GM21825 (cell line): ENCODE measurements around the gene YBEY.

ENCODE experiments used
- ATAC-seq: cut with Tn5 transposase; IDR thresholded peaks from one replicate; pipeline ENCODE4 v1.9.1; 2021; ENCODE audit warnings: mild to moderate bottlenecking, moderate library complexity; ENCODE audit not compliant: unreplicated experiment

YBEY gene

DNA sequence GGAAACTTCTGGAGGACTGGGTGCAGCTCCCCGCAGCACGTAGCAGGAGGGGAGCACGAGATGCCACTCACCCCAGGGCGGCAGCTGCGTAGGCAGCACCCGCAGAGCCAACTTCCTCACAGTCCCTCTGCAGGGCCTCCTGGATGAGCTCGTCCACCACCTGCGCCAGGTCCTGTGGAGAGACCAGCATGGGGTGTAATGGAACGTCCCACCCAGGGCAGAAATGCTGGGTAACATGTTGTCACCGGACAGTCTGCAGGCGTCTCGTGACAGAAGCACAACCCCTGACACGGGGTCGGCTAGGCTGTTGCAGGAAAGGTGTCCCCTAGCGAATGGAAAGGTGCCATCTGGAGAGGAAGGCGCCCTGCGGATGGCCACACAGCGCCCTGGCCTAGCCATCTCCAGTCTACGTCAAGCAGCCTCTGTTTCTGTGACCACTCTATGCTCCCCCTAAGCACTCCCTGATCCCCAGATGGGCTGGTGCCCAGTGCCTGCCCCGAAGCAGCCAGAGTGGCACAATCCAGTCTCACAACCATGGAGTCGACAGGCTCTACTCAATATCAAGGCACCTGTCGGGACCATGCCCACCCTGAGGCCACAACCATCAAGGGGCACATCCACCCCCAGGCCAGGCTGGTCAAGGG lies 22.0 kb upstream of the YBEY start:
- no peak for ATAC-seq

DNA sequence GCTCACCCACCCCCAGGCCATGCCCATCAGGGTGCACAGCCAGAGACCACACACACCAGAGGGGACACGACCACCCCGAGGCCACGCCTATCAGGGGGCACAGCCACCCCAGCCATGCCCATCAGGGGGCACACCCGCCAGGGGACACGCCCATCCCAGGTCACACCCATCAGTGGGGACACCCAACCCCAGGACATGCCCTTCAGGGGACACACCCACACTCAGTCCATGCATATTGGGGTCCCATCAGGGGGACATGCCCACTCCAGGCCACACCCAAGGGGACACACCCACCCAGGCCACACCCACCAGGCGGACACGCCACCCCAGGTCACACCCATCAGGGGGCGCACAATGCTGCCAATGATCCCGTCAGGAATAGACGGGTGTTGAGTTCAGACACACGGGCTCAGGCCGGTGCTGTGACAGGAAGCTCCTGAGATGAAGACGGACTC lies 21.4 kb upstream of the YBEY start:
- ATAC-seq: no peak

DNA sequence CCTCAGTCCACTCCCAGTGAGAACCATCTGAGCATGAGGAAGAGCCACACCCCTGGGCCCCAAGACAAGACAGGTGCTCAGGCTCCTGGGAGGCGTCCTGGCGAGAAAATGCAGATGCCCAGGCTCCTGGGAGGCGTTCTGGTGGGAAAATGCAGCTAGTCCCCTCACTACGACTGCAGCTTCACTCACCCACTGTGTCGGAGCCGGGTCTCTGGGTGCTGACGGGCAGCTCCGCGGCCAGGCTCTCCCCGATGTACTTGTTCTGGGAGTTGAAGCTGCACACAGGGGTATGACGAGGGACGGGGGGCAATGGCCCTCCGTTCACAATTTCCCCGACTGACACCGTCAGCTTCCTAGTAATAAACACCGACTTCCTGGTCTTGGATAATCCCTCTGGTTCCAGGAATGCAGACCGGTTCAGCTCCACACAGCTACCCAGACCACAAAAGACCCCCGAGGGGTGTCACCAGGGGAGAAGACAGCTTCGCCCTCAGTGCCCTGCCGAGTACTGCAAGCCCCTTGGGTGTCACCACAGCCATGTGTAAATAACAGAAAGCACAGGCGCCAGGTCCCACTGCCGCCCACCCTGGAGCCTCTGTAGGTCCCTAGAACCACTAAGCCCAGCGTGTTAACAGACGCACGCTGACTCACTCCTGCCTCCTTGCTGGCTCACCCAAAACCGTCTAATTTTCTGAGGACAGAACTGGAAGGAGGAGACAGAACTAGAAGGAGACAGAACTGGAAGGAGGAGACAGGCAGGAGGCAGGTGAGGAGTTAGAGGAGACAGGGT lies 20.2 kb upstream of the YBEY start:
- no peak for ATAC-seq

DNA sequence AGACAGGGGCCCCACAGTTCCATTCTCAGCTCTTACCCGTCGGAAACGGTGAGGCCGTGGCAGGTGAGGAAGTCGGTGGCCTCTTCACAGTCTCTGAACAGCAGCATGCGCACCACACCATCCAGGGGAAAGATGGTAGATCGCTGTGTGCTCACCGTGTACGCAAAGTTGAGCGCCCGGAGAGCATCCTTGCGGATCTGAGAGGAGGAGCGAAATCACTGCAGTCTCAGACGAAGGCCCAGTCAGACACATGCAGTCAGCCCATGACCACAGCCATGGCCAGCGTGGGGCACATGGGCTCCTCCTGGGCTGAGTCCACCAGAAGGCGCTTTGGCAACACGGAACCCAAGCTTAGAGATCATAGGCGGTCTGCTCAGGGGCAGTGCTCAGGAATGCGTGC lies 19.2 kb upstream of the YBEY start:
- no peak for ATAC-seq

DNA sequence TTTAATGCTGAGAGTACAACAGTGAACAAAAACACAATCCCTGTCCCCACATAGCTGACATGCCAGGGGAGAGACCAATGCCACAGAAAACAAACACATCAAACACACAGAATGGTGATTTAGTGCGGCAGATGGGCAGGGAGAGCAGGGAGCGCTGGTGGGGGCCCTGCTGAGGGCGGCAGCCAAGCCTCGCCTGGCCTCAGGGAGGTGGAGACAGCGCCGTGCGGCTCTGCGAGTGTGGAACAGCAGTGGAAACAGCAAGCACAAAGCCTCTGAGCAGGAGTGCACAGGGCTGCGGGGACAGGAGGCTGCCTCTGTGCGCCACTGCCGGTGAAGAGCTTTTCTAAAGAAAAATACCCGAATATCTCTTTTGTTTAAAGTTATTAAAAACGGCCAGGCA lies 17.8 kb upstream of the YBEY start:
- ATAC-seq: no peak

DNA sequence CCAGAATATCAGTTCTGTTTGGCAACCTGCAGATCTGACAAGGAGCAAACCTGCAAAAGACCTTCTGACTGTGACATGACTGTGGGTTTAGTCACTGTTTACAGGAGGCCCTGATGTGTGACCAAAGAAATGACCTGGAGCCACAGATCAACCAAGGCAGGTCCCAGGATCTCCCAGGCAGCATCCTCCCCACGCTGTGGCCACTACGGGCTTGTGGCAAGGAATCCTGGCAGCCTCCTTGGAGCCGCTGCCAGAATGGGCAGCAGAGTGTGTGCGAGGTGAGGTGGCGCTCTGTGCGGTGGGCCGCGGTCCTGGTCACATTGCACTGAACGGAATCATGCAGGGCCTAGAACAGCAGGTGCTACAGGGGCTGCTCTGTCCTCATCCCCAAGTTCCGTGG lies 16.7 kb upstream of the YBEY start:
- no peak for ATAC-seq

DNA sequence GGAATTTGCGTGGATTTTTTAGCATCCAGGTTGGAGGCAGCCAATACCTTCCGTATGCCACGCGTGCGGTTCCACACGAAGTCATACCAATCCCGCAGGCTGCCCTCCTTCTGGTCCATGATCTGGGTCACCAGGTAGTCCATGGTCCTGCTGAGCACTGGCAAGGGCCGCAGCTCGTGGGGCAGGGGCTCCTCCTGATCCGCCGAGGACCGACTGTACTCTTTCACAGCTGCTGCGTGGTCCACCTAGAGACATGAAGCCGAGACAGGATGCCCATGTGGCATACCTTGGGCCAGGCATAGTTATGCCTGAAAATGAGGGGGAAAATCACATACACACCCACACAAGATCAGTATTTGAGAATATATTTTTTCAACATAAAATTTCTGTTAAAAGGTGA lies 12.8 kb upstream of the YBEY start:
- ATAC-seq: no peak

DNA sequence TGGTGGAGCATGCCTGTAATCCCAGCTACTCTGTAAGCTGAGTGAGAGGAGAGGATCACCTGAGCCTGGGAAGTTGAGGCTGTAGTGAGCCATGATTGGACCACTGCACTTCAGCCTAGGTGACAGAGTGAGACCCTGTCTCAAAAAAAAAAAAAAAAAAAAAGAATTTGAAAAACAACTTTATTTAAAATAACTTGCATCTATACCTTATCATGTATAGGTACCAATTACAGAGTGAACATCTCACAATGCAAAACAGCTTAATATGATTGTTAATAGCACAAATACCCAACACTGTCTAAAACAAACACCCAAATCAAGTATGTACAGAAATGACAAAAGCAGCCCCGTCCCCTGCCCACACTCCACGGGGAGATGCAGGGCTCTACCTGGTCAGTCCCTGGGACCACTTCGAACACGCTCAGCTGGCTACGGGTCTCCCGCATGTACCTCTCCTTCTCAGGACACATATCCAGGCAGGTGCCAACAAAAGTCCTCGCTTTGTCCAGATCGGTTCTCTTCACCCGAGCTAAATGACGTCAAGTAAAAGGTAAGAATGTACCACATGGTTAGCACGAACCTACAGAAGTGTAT lies 11.2 kb upstream of the YBEY start:
- no peak for ATAC-seq

DNA sequence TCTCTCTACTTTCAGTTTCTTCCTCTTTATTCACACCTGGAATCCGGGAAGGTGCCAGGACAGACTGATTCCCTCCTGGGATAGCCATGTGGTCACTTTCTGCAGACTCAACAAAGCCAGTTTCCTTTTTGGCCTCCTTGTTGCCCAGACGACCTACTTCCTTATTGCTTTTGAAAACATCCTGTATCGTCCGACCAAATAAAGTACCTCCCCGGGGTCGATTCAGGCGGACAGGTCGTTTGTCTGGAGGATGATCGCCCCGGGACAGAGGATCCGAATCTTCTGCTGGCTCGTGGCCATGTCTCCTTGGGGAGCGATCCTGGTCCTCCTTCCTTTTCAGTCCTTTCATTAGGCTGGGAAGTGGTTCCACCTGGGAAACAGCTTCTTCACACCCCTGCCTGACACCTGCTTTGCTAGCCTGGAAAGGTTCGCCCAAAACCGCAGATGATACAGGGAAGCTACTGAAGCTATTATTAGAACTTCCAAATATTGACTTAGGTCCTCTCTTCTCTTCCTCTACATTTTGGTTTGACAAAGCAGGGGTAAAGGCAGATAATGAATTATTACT lies 2.0 kb upstream of the YBEY start:
- no peak for ATAC-seq

DNA sequence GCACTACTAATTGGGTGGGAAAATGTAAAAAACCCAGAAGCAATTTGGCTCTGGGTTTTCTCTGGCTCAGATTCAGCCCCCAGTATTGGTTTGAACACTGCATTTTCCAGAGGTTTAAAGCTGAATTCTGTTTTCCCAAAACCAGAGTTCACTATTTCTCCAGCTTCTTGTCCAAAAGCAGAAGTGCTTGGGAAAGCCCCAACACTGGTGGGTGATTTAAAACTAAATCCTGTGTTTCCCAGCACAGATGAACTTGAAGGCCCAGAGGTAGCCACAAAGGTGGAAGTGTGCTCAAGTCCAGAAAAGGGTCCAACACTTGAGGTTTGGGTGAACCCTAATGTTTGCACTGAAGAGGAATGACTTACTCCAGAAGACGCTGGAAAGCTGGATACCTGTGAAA lies 1.4 kb upstream of the YBEY start:
- no peak for ATAC-seq

DNA sequence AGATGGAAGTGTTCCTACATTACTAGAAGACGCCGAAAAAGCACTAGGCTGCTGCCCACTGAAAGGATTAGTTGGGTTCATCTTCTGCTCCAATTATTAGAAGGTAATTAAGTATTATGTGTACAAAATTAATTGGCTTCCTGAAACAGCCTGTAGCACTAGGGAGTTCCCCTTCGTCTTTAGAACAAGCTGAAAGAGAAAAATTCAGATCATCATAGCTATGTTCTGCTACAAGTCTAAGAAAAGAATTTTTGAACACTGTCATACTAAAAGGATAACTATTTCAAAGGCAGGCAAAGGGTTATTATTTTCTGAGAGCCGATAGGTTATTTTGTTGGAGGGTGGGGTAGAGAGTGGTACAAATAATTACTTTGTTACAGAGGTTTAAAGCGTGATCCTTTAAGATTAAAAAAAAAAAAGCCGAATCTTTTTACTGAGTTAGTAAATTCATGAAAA lies 908 bp upstream of the YBEY start, which contains the start of gene MCM3AP:
MCM3AP (minus strand) TSS at position 406 of the 456 bp plus-strand sequence; CDS start at position 81, 325 bp downstream.
- no peak for ATAC-seq

DNA sequence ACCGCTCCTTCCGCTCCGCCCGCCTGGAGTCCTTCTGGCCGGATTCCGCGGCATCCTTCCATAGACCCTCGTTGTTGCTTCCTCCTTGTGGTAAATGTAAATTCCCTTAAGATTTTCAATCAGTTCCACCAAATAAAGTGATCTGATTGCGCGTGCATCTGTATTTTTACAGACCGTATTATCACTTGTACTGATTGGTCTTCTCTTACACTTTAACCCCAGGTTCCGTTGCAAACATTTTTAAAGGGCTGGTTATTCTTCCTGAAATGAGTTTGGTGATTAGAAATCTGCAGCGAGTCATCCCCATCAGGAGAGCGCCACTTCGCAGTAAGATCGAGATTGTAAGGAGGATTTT lies 483 bp downstream of the YBEY start:
- ATAC-seq: no peak

DNA sequence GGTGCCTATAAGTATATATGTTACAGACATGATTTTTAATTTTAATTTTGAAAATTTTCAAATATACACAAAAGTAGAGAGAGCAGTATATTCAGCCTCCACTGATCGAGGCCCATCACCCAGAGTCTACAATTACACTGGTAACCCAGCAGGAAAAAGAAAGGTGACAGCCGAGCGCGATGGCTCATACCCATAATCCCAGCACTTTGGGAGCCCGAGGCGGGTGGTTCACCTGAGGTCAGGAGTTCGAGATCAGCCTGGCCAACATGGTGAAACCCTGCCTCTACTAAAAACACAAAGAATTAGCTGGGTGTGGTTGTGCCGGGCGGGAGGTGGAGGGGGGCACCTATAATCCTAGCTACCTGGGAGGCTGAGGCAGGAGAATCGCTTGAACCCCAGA lies 1.4 kb downstream of the YBEY start:
- ATAC-seq: no peak

DNA sequence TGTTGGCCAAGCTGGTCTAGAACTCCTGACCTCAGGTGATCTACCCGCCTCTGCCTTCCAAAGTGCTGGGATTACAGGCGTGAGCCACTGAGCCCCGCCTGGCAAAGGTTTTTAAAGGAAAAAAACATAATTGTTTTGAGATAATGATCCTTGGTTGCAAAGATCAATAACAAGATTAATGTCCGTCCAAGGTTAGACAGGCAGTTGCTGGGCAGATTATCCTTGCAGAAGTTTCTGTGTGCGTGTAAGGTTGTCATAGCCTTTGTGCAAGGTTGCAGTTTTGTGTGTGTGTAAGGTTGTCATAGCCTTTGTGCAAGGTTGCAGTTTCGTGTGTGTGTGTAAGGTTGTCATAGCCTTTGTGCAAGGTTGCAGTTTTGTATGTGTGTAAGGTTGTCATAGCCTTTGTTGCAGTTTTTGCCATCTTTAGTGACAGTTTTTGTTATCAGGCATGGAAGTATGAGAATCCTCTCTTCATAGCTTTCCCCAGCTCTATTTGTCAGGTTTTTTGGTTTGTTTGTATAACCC lies 3.6 kb downstream of the YBEY start:
- no peak for ATAC-seq

DNA sequence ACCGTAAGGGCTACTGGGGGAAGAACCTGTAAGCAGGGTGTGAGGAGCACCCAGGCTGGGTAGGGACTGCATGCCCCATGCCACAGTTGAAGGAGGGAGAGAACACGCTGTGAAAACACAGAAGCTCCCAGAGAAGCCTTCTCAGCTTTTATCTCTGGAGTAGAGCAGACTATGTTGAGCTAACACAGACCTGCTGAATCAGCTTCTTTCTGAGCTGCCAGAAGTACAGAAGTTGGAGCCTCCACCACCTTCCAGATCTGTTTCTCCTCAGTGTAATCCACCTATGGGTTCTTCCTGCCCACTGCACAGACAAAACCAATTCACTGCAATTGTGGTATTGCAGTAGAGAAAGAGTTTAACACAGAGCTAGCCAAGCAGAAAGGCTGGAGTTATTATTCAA lies 5.4 kb downstream of the YBEY start:
- no peak for ATAC-seq

DNA sequence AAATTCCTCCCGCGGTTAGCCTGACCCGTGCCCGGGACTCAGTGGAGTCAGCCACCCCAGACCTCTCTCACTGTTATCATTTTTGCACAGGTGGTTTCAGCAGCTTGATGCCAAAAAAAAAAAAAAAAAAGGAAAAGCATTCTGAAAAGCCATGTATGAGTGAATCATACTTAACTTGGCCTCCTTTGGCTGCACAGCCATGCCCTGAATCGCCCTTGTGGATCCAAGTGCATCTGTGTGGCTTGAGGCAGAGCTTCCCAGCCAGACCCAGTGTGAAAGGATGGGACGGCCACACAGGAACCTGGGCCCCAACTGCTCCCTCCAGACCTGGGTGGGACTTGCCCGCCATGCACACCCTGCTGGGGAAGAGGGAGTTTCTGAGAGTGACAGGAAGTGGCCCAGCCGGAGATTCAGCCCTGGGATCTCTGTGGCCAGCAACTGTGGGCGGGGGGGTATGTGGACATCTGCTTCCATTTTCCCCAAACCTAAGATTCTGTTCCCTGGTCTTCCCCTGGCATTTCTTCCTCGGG lies 8.6 kb downstream of the YBEY start:
- ATAC-seq: no peak

DNA sequence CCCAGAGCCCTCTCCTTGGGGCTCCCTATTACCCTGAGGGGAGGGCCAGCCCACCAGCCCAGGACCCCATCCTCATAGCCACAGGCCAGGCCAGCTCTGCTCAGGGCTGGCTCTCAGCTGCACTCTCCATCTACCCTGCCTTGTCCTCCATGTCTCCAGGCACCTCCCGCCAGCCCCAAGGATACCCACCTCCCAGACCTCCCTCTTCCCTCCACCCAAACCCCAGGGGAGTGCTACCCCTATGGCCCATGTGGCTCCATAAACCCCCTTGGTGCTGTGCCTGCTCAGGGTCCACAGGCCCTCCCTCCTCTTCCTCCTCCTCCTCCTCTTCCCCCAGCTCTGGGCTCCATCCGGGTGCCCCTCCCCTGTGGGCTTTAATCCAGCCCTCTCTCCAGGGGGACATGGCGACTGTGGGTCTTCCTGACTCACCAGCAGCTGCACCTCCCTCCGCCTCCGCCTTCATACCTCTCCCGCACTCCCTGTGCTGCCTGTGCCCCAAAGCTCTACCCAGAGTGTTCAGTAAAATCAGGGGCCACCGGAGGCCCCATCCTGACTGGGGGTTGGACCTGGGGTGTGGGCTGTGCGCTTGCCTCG lies 9.1 kb downstream of the YBEY start:
- no peak for ATAC-seq

DNA sequence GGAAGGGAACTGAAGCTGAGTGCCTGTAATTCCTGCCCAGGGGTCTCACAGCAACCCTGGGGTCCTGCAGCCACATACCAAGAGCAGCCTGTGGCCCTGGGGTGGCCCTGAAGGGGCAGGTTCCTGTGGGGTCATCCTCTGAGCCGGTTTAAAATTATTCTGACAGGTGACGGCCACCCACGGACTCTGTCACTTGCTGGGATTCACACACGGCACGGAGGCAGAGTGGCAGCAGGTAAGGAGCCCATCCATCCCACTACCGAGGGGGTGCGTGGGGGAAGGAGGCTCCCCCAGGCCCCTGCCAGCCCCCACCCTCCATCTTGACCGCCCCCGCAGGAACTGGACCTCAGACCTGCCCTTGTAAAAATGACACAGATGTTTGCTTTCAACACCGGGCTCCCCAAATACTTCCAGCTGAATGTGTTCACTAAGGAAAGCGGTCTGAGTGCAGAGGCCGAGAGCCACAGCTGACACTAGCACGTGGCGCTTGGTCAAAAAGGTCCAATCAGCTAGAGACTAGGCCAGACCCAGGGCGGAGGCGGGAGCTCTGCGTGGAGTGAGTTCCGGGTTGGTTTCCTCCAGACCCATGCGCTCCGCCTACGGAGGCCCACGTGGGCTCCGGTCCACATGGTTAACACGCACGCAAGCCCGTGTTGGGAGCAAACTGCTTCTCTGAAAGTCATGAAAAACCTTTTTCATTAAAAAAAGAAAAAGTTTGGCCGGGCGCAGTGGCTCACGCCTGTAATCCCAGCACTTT lies 10.0 kb downstream of the YBEY start:
- no peak for ATAC-seq

DNA sequence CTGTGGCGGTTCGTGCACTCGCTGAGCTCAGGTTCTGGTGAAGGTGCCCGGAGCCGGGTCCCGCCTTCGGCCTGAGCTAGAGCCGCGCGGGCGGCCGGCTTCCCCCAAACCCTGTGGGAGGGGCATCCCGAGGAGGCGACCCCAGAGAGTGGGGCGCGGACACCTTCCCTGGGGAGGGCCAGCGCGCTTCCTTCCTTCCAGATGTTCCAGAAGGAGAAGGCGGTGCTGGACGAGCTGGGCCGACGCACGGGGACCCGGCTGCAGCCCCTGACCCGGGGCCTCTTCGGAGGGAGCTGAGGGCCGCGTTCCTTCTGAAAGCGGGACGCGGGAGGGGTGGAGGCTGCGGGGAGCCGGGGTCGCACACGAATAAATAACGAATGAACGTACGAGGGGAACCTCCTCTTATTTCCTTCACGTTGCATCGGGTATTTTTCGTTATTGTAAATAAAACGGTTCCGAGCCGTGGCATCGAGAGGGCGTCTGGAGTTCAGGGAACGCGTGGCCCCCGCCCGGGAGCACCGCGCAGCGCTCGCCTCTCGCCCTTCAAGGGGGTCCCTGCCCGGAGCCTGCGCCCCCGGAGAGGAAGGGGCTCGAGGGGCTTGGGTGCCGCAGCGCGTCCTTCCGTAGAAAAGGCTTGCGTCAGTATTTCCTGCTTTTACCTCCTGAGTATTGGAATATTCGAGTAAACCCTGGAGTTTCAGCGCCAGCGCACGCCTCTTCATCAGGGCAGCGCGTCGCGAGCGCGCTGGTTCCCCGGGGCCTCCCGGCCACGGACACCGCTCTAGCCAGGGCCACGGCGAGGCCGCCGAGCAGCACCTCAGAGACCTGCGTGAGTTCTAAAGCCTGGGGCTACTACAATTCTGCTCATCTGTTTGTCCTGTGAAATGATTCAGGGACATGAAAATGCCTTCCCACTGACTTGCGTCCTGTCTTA lies 11.5 kb downstream of the YBEY start:
- no peak for ATAC-seq
